Caco-2 (cell line): ENCODE data around the gene YBEY. TPM values are rescaled to one million over a fixed set of nuclear protein-coding genes. Genes with fewer than 3 reads are reported as not detected.

Experiments
- BruUV-seq: library from RNA; stranded (reverse); fragments of 400-500 nt; replicated peaks from 2 replicates; lab custom pipeline; 2021; lab: Mats Ljungman, UMichigan
- CTCF ChIA-PET: fragments of 300-600 bp; sonication (Branson Sonifier 250); formaldehyde crosslinking; loops from one replicate; lab custom pipeline; 2022; ENCODE audit warnings: antibody characterized with exemption; lab: Charles Lee
- POLR2A ChIA-PET: fragments of 300-600 bp; sonication (Branson Sonifier 250); formaldehyde crosslinking; loops from one replicate; lab custom pipeline; 2022; ENCODE audit warnings: antibody characterized with exemption; lab: Charles Lee
- DNase-seq, 2 experiments: peaks; one replicate each; pipeline versions ENCODE4 v3.0.0 to v3.0.0-alpha.2; 2020 to 2022
- H3K27me3 ChIP-seq: replicated peaks from 2 replicates; pipeline ENCODE4 v1.6.0; 2011; ENCODE audit warnings: low read length; ENCODE audit not compliant: control insufficient read depth, insufficient read depth
- H3K36me3 ChIP-seq: 2 replicates; pipeline ENCODE4 v1.5.1; 2011; ENCODE audit warnings: low read length; ENCODE audit not compliant: control insufficient read depth, insufficient read depth
- H3K4me1 ChIP-seq: fragments of 250-450 bp; sonication (Bioruptor Pico); 2 replicates; pipeline ENCODE4 v1.5.1; 2020; ENCODE audit warnings: mild to moderate bottlenecking
- H3K4me3 ChIP-seq: 2 replicates; pipeline ENCODE4 v1.5.1; 2011; ENCODE audit warnings: low read depth, mild to moderate bottlenecking, control low read depth, low read length
- H3K9me3 ChIP-seq: fragments of 250-450 bp; sonication (Bioruptor Pico); 2 replicates; pipeline ENCODE4 v1.5.1; 2020; ENCODE audit warnings: mild to moderate bottlenecking, moderate library complexity
- H3K27ac Mint-ChIP-seq: one replicate; pipeline ENCODE4 v1.8.0; 2022; ENCODE audit warnings: mixed read lengths; ENCODE audit not compliant: unreplicated experiment
- H3K27me3 Mint-ChIP-seq: one replicate; pipeline ENCODE4 v1.8.0; 2022; ENCODE audit warnings: mixed read lengths; ENCODE audit not compliant: insufficient read depth, unreplicated experiment
- H3K36me3 Mint-ChIP-seq: one replicate; pipeline ENCODE4 v1.8.0; 2022; ENCODE audit warnings: mild to moderate bottlenecking, mixed read lengths; ENCODE audit not compliant: insufficient read depth, unreplicated experiment
- H3K4me1 Mint-ChIP-seq: one replicate; pipeline ENCODE4 v1.8.0; 2022; ENCODE audit warnings: low read depth, mixed read lengths; ENCODE audit not compliant: unreplicated experiment
- H3K4me3 Mint-ChIP-seq: one replicate; pipeline ENCODE4 v1.8.0; 2022; ENCODE audit warnings: mild to moderate bottlenecking, moderate library complexity, mixed read lengths; ENCODE audit not compliant: unreplicated experiment
- H3K9me3 Mint-ChIP-seq: one replicate; pipeline ENCODE4 v1.8.0; 2022; ENCODE audit warnings: mixed read lengths; ENCODE audit not compliant: unreplicated experiment
- CTCF ChIP-seq, 2 experiments: fragments of 200-600 bp in 1 of 2; IDR thresholded peaks; 1 replicate in 1 of 2; 2 replicates in 1 of 2; pipeline versions ENCODE4 v1.5.1 to v1.8.0; 2011 to 2022; ENCODE audit warnings: antibody characterized with exemption in 1 of 2, control low read depth in 1 of 2, inconsistent platforms in 1 of 2, low read depth in 1 of 2, low read length in 1 of 2, mild to moderate bottlenecking in 1 of 2, moderate library complexity in 1 of 2; ENCODE audit not compliant: insufficient read depth in 1 of 2, severe bottlenecking in 1 of 2, unreplicated experiment in 1 of 2
- intact Hi-C: fragments of 100-400 bp; cut with micrococcal nuclease; formaldehyde crosslinking; loops from one replicate; pipeline ENCODE4 v1.10.0; 2022; ENCODE audit not compliant: unreplicated experiment
- total RNA-seq: library from RNA; stranded (reverse); gene quantifications from 2 replicates; pipeline ENCODE4 v1.2.3, GENCODE V29; 2022

Gene YBEY
- total RNA-seq, 1 experiment from 2014 or later = 10.6 TPM

- no peak for TF ChIP-seq CTCF (IDR thresholded peaks at IDR 0.05; ENCODE audit: insufficient read depth in 1 of 2, low read depth in 1 of 2, low read length in 1 of 2, severe bottlenecking in 1 of 2, unreplicated experiment in 1 of 2)
- no peak overlapping the region for H3K4me3 ChIP-seq
- no peaks in the 10 kb centered on the region for H3K27me3 ChIP-seq
- DNase-seq = no peak
- no peaks in the 10 kb centered on the region for H3K9me3 ChIP-seq
- no peaks in the 10 kb centered on the region for H3K36me3 ChIP-seq
- Mint-ChIP-seq H3K27me3 (no peaks in the 10 kb centered on the region), H3K9me3 (no peaks in the 10 kb centered on the region), H3K4me1 (no peaks in the 10 kb centered on the region), H3K4me3 (no peak overlapping the region), H3K36me3 (peaks cover 21% of the 10 kb centered on the region), H3K27ac (no peak overlapping the region)
- H3K4me1 ChIP-seq = no peaks in the 10 kb centered on the region; the same call in 1 of the 2 replicates
- no TSS peak for BruUV-seq
- intact Hi-C loops = no loop called here
- ChIA-PET POLR2A (no interaction called here), CTCF (no interaction called here)
These were observed 9.1 kb downstream of the YBEY start for GRCh38 chr21:46295177-46295770.

GRCh38 chr21:46295996-46296752 lies 10.0 kb downstream of the YBEY start:
- DNase-seq = no peak
- H3K27me3 ChIP-seq = no peaks in the 10 kb centered on the region
- TF ChIP-seq CTCF (IDR thresholded peaks at IDR 0.05; ENCODE audit: insufficient read depth in 1 of 2, low read depth in 1 of 2, low read length in 1 of 2, severe bottlenecking in 1 of 2, unreplicated experiment in 1 of 2) = no peak
- H3K4me3 ChIP-seq = no peak overlapping the region
- intact Hi-C loops = no loop called here
- Mint-ChIP-seq H3K9me3 (no peaks in the 10 kb centered on the region), H3K4me1 (no peaks in the 10 kb centered on the region), H3K27me3 (no peaks in the 10 kb centered on the region), H3K36me3 (peaks cover 19% of the 10 kb centered on the region), H3K4me3 (no peak overlapping the region), H3K27ac (no peak overlapping the region)
- CTCF ChIA-PET = no interaction called here
- H3K9me3 ChIP-seq = no peaks in the 10 kb centered on the region
- H3K36me3 ChIP-seq = no peaks in the 10 kb centered on the region
- no peaks in the 10 kb centered on the region; the same call in 1 of the 2 replicates for H3K4me1 ChIP-seq
- POLR2A ChIA-PET = no interaction called here
- no TSS peak for BruUV-seq

GRCh38 chr21:46297338-46298271 lies 11.5 kb downstream of the YBEY start:
- Mint-ChIP-seq H3K27me3 (no peaks in the 10 kb centered on the region), H3K4me3 (peak overlapping the region; percentile 55), H3K27ac (no peak overlapping the region), H3K4me1 (no peaks in the 10 kb centered on the region), H3K36me3 (peaks cover 15% of the 10 kb centered on the region), H3K9me3 (no peaks in the 10 kb centered on the region)
- no TSS peak for BruUV-seq
- H3K27me3 ChIP-seq = no peaks in the 10 kb centered on the region
- H3K36me3 ChIP-seq = no peaks in the 10 kb centered on the region
- DNase-seq = no peak
- CTCF ChIA-PET = no interaction called here
- intact Hi-C loops = no loop called here
- TF ChIP-seq CTCF (IDR thresholded peaks at IDR 0.05; ENCODE audit: insufficient read depth in 1 of 2, low read depth in 1 of 2, low read length in 1 of 2, severe bottlenecking in 1 of 2, unreplicated experiment in 1 of 2) = no peak
- H3K9me3 ChIP-seq = no peaks in the 10 kb centered on the region
- peak overlapping the region; percentile 18; the same call in 1 of the 2 replicates for H3K4me3 ChIP-seq
- H3K4me1 ChIP-seq = no peaks in the 10 kb centered on the region
- POLR2A ChIA-PET = no interaction called here
